HG02759 (cell line): ENCODE results near the gene CPT1B.

Experiments used
- ATAC-seq: cut with Tn5 transposase; IDR thresholded peaks from one replicate; pipeline ENCODE4 v1.9.1; 2021; ENCODE audit warnings: mild to moderate bottlenecking, moderate library complexity; ENCODE audit not compliant: unreplicated experiment

Gene CPT1B

DNA sequence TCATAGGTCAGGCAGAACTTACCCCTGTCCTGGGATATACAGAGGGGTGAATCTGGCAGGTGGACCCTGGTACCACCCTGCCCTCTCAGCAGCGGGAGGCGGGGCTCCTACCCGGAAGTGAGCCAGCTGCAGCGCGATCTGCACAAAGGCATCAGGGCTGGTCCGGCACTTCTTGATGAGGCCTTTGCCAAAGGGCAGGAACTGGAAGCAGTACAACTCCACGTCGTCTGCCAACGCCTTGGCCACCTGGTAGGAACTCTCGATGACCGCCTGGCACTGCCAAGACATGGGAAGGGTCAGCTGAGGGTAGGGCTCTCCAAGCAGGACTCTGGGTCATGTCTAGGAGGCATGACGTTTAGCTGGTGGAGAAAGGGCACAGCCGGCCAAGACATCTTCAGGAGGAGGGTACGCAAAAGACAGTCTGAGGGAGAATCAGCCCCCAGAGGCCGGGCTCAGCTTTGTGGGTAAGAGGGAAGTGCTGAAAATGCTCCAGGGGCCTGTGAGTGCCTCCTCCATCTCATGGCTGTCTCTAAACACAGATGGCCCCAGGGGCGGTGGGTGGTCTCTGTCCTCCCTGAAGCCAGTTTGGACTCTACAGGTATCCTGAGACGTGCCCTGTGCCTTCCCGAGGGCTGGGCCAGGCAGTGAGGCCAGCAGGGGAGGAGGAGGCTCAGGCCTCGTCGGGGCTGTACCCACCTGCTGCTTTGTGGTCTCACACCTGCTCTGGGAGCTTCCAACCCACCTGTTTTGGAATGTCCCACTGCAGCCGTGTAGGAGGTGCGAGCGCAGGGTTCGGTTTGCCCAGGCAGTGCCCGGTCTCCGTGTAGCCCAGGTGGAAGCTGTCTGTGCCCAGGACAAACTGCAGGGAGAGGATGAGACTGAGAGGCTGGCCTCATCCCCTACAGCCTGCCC lies 6.7 kb downstream of the CPT1B start:
- ATAC-seq: no peak

DNA sequence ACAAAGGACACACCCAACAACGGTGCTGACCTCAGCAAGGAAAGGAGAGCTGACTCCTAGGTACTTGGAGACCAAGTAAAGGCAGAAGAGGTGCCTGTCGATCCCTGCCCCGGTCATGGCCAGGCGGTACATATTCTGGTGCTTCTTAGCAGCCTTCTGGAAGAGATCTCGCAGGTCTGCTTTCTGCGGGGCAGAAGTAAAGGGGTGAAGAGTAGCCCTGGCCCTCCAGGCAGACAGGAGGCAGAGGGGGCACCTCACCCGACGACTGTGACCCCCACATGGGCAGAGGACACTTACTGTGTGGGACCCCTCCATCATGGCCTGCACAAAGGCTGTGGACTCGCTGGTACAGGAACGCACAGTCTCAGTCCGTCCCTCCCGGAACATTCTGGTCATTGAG lies 7.4 kb downstream of the CPT1B start:
- ATAC-seq: no peak

DNA sequence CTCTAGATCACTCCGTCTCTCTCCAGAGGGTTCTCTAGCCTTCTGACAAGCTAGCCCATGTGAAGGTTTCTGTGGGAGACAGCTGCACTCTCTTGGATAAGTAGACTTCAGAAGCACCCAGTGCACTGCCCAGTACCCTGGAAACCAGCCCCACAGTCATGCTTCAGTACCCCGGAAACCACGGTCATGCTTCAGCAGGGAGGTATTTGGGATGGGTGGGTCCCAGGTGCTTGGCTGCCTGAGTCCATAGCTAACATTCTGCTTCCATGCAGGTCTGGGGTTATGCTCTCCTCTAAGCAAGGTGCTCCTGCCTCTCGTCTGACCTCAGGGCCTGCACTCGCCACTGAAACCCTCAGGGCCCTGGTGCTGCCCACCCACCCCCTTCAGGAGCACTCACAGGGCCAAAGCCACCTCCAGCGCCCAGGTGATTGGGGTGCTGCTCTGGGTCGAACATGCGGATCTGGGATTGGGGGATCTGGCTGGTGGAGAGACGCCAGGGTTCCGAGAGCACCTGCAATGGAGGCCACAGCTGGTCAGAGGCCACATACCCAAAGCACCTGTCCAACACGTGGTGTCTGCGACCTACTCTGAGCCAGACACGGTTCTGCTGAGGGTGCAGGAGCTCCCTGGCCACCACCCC lies 8.2 kb downstream of the CPT1B start:
- ATAC-seq: no peak

DNA sequence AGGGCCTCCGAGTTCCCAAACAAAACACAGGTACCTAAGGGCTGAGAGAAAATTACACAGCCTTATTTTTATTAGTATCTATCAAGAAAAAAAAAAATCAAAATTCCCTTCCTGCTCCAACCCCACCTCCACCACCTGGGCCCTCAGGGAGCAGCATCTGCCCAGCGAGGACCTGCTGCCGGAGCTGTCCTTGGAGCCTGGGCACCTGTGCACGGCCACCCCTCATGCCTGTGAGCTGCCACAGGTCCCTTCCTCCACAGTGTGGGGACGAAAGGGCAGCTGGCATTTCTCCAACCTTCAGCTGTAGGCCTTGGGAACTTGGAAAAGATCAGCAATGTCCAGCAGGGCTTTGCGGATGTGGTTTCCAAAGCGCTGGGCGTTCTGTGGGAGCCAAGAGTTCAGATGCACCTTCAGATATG lies 9.2 kb downstream of the CPT1B start:
- no peak for ATAC-seq

DNA sequence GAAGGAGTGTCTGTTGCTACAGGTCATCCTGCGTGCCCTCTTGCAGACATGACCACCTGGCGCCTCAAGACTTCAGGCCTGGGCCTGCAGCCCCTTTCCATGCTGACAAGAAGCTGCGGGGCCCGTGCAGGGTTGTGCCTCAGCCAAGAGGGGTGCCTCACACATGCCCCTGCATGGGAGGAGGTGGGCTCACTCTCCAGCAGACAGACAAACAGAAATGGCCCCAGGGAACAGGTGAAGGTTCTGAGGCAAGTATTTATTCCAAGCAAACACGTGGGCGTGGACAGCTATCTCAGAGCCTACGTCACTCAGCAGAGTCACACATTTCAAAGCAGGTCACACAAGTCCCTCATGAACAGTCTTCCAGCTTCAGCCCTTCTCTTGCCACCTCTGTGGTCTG lies 9.6 kb downstream of the CPT1B start:
- ATAC-seq: no peak

DNA sequence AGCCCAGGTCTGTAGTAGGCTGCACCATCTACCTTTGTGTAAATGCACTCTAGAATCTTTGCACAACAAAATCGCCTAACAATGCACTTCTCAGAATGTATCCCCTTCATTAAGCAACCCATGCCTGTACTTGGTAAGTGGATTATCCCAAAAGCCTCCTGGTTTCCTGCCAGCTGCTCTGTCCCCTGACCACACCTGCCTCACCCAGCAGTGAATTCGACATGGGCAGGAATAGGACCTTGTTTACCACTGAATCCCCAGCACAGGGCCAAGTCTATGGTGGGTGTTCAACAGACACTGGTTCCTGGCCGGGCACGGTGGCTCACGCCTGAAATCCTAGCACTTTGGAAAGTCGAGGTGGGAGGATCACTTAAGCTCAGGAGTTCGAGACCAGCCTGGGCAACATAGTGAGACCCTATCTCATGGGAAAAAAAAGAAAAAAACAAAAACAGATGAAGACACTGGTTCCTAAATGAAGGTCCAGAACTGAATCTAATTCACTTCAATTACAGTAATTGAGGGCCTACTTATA lies 10.4 kb downstream of the CPT1B start:
- no peak for ATAC-seq

DNA sequence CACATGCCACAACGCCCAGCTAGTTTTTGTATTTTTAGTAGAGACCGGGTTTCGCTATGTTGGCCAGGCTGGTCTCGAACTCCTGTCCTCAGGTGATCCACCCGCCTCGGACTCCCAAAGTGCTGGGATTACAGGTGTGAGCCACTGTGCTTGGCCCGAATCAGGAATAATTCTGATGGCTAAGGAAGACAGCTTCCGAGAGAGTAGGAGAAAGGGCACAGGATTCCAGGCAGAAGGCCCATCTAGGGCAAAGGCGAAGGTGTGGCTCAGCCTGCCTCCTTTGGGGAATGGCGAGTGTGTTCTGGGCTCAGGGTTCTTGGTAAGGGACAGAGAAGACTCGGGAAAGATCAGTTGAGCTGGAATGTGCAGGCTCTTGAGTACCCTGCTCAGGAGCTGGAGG lies 13.9 kb downstream of the CPT1B start:
- ATAC-seq: no peak

DNA sequence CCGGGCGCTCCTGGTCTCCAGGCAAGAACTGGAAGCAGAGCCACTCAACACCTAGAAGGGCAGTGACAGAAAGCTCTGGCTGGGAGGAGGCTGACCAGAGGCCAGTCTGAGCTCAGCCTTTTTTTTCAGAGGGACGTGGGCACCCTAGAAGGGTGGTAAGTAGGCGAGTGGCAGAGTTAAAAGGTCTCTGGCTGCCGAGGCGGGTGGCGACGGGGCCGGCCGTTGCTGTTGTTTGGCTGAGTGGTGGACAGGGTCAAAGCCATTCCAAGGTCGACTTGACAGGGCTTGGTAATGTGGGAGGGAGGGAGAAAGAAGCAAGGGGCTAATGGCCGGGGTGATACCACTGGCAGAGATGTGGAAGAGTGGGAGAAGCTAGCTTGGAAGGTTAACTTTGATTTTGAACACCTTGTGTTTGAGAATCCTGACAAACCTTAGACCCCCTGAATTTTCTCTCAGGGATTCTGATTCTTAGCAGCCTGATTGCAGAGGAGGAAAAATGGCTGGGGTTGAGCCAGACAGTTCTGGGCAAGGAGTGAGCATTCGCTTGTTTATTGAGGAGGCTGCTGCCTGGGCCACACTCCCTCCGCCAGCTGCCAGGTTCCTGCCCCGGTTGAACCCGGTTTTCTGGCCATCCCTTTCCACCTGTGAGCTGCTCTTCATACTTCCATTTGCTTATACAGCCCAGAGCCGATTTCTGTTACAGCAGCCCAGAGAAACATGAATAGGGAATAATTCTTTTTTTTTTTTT lies 14.6 kb downstream of the CPT1B start:
- ATAC-seq: no peak

DNA sequence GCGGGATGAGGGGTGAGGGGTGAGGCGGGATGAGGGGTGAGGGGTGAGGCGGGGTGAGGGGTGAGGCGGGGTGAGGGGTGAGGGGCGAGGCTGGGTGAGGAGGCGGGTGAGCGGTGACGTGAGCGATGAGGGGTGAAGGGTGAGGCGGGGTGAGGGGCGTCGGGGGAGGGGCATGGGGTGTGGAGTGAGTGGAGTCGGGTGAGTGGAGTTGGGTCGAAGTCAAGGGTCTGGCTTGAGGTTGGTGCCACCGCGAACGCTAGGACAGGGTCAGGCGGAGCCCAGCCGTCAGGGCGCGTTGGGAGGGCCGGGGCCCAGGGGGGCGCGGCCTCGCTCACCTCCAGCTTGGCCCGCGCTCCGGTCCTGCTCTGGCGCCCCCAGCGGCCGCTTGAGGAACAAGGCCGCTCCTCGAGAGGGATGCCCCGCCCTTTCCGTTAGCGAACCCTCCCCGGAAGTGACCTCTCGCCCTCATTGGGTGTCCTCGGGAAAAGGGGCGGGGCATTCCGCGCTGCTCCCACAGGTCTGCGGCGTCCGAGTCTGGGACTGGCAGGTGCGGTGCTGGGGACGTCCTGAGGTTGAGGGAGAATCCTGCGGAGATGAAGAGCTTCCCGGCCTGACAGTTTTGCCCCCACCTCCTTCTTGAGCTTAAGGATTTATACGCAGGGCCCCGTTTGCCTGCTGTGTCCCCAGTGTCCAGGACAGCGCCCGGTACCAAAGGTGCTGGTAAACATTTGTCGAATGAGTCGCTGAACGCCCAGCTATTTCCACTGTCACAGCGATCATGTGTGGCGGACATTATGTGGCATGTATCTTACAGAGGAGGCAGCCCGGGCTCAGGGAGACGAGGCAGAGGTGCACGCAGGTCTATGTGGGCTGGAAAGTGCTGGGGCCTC lies 15.5 kb downstream of the CPT1B start, which contains the start of gene SYCE3:
SYCE3 (minus strand) TSS at position 397 of the 890 bp plus-strand sequence. CDS start 6,514 bp downstream, outside the sequence.
- peak; percentile 94 for ATAC-seq

DNA sequence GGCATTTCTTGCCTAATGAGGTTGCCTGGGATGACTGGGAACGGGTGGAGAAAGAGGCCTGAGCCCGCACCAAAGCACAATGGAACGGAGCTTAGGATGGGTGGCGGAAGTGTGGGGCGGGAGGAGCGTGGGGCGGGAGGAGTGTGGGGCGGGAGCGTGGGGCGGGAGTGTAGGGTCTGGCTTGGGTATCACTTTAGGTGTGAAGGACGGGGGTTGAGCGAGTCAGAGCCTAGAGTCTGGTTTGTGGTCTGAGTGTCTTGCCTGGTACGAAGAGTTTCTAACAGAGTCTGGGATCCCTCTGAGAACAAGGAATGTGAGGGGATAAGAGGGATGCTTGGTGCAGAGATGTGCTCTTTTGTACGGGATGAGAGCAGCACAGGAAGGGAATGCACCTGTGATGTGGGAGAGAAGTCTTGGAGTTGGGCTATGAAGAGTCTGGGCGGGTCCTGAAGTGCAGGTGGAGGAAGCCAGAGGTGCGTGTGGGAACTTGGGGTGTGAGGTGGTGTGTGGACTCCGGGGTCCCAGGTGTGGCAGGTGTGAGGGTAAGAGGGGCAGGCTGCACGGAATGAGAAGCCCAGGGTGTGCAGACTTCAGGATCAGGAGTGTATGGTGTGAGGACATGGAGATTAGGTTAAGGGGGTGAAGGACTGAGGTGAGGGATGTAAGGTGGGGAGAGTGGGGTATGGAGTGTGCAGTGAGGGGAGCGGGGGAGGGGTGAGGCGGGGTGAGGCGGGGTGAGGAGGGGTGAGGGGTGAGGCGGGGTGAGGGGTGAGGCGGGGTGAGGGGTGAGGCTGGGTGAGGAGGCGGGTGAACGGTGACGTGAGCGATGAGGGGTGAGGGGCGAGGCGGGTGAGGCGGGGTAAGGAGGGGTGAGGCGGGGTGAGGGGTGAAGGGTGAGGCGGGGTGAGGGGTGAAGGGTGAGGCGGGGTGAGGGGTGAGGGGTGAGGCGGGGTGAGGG lies 16.5 kb downstream of the CPT1B start:
- no peak for ATAC-seq

DNA sequence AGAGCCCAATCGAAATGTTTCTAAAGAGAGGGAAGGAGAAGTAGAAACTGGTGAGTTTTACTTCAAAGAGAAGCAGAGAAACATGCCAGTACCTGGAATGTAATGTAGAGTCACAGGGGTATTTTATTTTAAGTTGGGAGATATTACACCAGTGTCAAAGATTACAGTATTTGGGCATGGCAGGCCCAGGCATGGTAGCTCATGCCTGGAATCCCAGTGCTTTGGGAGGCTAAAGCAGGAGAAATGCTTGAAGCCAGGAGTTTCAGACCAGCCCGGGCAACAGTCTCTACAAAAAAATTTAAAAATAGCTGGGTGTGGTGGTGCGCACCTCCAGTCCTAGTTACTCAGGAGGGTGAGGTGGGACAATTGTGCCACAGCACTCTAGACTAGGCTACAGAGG lies 18.2 kb downstream of the CPT1B start:
- ATAC-seq: no peak

DNA sequence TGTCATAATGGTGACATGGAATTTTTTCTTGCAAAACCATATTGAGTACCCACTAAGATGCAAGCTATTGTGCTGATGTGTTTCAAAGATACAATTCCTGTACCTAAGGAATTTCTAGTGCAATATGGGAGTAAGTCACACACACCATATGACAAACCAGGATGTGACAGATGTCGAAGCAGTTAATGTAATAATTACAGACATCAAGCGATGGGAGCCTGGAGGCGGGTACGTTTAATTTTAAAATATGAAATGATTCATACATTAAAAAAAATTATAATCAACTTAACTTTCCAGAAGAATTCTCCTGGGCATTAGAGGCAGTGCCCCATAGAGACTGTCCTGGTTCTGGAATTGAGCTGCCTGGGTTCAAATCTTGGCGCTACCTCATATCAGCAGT lies 21.5 kb downstream of the CPT1B start:
- ATAC-seq: no peak

DNA sequence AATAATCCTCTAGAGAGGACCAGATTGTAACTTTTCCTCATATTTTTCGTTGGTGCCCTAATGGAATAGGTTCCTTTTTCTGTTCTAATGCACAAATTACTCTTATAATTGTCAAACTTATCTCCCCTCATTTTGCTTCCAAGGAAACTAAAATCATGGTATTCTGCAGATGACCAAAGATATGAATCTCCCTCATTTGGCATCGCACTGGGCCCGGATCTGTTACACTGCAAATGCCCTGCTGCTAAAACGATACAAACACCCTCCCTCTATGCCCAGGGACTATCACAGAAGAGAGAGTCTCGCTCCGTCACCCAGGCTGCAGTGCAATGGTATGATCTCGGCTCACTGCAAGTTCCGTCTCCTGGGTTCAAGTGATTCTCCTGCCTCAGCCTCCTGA lies 24.9 kb downstream of the CPT1B start:
- ATAC-seq: no peak

DNA sequence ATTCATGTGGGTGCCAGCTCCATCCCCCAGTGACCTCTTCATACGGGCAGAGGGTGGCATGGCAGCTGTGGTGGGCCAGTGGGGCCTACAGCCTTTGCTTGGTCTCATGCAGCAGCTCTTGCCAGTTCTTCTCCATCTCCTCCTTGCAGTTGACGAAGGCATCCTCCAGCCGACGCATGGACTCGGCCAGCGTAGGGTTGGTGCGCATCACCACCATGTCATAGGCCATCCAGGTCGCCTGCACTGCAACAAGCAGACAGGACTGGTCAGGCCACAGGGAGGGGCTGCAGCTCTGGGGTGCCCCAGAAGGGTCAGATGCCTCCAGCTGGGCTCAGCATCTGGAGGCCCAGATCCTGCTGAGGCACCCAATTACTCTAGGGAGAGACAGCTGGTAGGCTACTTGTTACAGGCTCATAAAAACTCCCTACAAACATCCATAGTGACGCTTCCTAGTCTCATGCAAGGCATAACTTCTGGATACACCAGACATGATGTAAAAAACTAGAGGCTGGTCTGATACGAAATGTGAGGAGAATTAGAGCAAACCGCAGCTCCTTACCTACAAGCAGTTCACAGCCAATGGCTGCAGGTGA lies 27.0 kb downstream of the CPT1B start:
- no peak for ATAC-seq

DNA sequence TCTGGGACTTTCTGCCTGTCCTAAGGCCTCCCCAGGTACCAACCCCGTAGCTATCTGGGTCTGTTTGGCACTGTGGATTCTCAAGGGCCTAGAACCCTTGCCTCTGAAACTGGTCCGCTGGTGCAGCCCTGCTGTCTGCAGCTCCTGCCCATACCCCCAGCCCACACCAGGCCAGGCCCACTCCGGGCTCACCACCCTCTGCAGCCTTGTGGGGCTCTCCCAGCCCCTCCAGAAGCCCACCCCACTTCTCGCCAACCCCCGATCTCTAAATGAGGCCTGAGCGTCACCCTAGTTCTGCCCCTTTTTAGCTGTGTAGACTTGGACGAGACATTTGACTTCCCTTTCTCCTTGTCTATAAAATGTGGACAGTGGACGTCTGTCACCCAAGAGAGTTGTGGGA lies 27.8 kb downstream of the CPT1B start:
- no peak for ATAC-seq

DNA sequence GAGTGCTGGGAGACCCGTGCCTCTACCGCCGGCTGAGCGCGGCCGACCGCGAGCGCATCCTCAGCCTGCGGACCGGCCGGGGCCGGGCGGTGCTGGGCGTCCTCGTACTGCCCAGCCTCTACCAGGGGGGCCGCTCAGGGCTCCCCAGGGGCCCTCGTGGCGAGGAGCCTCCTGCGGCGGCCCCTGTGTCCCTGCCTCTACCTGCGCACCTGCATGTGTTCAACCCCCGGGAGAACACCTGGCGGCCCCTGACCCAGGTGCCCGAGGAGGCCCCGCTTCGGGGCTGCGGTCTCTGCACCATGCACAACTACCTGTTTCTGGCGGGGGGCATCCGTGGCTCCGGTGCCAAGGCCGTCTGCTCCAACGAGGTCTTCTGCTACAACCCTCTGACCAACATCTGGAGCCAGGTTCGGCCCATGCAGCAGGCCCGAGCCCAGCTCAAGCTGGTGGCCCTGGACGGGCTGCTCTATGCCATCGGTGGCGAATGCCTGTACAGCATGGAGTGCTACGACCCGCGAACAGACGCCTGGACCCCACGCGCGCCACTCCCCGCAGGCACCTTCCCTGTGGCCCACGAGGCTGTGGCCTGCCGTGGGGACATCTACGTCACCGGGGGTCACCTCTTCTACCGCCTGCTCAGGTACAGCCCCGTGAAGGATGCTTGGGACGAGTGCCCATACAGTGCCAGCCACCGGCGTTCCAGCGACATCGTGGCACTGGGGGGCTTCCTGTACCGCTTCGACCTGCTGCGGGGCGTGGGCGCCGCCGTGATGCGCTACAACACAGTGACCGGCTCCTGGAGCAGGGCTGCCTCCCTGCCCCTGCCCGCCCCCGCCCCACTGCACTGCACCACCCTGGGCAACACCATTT lies 29.1 kb downstream of the CPT1B start:
- peak; percentile 16 for ATAC-seq

DNA sequence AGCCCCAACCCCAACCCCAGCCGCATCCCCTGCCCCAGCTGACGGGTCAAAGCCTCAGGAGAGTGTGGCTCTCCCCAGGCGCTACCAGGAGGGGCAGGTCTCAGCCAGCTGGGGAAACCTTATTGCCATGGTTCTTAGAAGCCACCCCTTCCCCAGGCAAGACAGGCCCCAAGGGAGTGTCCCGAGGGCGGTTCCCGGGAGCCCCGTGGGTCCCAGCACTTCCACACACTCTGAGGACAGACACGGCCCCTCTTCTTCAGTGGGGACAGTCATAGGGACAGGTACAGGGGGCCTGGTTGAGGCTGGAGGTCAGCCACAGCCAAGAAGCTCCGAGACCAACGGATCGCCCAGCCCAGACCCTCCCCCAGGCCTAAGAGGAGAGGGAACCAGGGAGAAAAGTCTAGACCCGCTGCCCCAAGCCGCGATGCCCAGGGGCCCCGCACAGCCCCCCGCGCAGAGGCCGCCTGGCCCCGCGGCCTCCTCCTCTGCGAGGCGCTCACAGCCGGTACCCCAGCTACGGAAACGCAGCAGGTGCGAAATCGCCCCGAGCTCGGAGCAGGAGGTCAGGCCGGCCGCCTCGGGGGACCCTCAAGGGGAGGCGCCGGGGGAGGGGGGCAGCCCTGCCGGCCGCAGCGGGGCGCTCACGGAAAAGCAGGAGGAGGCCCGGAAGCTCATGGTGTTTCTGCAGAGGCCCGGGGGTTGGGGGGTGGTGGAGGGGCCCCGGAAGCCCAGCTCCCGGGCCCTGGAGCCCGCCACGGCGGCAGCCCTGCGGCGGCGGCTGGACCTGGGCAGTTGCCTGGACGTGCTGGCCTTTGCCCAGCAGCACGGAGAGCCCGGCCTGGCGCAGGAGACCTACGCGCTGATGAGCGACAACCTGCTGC lies 29.9 kb downstream of the CPT1B start:
- ATAC-seq: peak; percentile 35
